DMS153 treated with DMSO at 0.1 percent for 48 hours (cell line): Measurements from ENCODE around the gene PLAC8L1.

Source experiments
- DNase-seq: peaks from one replicate; lab custom pipeline; 2025; ENCODE audit not compliant: unreplicated experiment; lab: John Stamatoyannopoulos, UW

Gene PLAC8L1

GRCh38 chr5:146047396-146047795, 58.0 kb downstream of the PLAC8L1 start:
- no peak for DNase-seq

GRCh38 chr5:146043722-146044121, 61.7 kb downstream of the PLAC8L1 start:
- DNase-seq: no peak

- DNase-seq: no peak
These were observed 62.6 kb downstream of the PLAC8L1 start for GRCh38 chr5:146042628-146043279.

- DNase-seq: no peak
These were observed 64.1 kb downstream of the PLAC8L1 start for GRCh38 chr5:146041180-146041789.

GRCh38 chr5:146040527-146040926, 64.8 kb downstream of the PLAC8L1 start:
- DNase-seq: no peak

GRCh38 chr5:146039420-146039819, 66.0 kb downstream of the PLAC8L1 start:
- DNase-seq: no peak

- no peak for DNase-seq
These were observed 70.8 kb downstream of the PLAC8L1 start for GRCh38 chr5:146034605-146035004.
